Measurements from ENCODE around the gene ZNF536.

The ZNF536 gene

DNA sequence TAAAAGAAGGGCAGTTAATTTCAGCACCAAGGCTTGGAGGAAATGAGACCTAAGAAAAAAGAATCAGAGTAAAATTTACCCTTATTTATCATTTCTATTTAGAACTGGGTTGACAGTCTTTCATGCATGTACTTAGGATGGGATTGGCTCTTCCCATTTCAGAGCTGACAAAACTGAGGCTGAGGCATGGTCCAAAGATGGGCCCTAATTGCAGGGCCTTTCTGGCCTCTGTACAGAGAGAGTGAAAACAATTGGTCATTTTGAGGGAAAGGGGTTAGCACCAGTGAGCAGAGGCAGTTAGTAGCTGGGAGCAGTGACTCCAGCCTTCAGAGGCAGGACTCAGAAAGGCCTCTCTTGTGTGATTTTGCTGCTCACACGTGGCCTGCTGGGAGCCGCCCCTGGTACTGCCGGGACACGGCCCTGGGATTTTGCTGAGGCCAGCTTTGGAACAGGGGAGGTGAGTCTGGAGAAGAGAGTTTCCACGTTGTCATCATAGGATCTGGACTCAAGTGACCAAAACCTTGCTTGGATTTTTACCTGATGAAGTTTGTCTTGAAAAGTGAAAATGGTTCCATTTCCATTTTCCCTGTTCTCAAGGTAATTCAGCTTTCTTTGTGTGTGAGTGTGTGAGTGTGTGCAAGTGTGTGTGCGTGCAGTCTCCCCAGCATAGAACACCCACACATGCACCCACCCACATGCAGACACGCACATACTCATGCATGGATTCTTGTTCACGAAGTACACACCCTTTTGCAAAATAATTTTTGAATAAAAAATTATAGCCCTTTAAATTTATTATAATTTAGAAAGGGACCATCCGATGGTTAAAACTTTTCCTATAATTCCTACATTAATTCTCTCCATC lies at the start of gene ZNF536:
Gene ZNF536, plus strand, starts transcription at position 425 of the 865 bp plus-strand sequence. CDS start 71,179 bp downstream, outside the sequence.
- no peak for DNase-seq (ENCODE audit: extremely low read depth in 1 of 2, low read depth in 1 of 2)

- DNase-seq (ENCODE audit: extremely low read depth in 1 of 2, low read depth in 1 of 2): no peak
These were observed 49.4 kb upstream of the ZNF536 start for GRCh38 chr19:30322641-30323320.

DNA sequence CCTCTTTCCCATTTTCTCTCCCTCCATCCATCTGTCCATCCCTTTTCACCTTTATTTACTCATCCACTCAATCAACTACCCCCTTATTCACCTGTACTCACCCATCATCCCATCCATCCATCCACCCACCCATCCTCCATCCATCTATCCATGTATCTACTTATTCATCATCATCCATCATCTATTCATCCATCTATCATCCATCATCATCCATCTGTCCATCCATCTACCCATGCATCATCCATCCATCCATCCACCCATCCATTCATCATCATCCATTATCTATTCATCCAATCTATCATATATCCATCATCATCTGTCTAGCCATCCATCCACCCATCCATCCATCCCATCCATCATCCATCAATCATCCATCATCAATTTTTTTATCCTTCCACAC lies 48.3 kb upstream of the ZNF536 start:
- DNase-seq (ENCODE audit: extremely low read depth in 1 of 2, low read depth in 1 of 2): no peak

GRCh38 chr19:30324982-30325381 lies 47.2 kb upstream of the ZNF536 start:
- no peak for DNase-seq (ENCODE audit: extremely low read depth in 1 of 2, low read depth in 1 of 2)

DNA sequence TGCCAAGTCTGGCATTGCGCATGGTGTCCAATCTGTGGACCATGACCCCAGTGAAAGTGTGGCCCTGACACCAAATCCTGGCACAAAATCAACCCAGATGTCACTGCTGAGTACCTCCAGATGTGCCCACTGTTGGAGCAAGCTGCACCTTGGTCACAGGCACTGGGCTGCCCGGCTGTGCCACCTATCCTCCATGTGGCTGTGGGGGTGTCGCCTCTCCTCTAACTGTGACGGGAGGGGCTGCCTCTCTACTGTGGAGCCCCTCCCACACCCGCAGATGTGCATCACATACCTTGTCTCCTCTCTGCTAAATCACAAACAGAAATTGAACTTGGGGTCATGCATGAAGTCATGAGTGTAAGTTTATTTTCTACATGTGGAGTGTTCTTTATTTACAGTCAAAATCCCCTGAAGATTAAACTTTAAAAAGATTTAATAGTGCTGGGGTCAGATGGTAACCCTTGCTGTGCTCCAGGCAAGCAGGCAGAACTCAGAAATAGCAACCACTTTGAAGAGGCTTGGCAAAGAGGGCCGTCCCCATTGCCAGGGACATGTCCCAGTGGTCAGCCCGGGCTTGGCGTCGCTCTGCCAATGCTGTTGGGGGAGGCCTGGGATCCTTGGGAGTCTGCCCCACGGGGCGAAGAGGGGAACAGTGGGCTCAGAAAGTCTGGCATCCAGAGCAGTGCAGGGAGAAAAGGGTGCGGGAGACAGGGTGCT lies 46.4 kb upstream of the ZNF536 start:
- DNase-seq (ENCODE audit: extremely low read depth in 1 of 2, low read depth in 1 of 2): no peak

DNA sequence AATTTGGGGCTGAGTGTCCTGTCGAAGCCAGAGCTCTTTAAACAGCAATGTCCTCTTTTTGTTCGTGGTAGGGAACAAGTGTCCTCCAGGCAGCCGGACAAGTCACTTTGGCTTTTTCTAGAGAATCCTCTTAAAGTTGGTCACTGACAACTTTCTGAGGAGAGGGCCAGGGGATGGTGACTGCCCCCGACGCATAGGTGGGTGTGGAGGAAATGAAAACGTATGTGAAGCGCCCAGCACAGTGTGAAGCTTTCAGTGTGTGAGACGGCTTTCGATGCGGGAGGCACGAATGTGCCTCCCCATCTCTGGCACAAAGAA lies 45.8 kb upstream of the ZNF536 start:
- no peak for DNase-seq (ENCODE audit: extremely low read depth in 1 of 2, low read depth in 1 of 2)

DNA sequence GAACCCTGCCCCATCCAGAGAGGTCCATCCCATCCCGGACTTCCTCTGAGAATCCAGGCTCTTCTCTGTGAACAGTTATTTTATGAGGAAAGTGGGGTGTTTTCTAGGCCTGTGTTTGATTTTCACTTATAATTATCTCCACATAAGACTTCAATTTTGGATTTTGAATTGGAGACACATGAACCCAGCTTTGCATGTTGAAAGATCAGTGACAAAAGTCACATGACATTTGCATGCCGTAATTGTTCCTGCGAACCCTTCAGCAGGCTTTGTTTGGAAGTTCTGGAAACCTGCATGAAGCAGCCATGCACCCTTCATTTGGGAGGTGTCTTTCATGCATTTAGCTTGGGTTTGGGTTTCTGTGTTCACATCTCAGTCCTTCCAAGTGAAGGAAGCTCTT lies 44.9 kb upstream of the ZNF536 start:
- DNase-seq (ENCODE audit: extremely low read depth in 1 of 2, low read depth in 1 of 2): no peak

GRCh38 chr19:30328096-30328495 lies 44.1 kb upstream of the ZNF536 start:
- no peak for DNase-seq (ENCODE audit: extremely low read depth in 1 of 2, low read depth in 1 of 2)

- no peak for DNase-seq (ENCODE audit: extremely low read depth in 1 of 2, low read depth in 1 of 2)
These were observed 41.9 kb upstream of the ZNF536 start for GRCh38 chr19:30330266-30330665.

GRCh38 chr19:30332445-30333234 lies 39.5 kb upstream of the ZNF536 start:
- no peak for DNase-seq (ENCODE audit: extremely low read depth in 1 of 2, low read depth in 1 of 2)

- DNase-seq (ENCODE audit: extremely low read depth in 1 of 2, low read depth in 1 of 2): no peak
These were observed 38.7 kb upstream of the ZNF536 start for GRCh38 chr19:30333291-30334065.

DNA sequence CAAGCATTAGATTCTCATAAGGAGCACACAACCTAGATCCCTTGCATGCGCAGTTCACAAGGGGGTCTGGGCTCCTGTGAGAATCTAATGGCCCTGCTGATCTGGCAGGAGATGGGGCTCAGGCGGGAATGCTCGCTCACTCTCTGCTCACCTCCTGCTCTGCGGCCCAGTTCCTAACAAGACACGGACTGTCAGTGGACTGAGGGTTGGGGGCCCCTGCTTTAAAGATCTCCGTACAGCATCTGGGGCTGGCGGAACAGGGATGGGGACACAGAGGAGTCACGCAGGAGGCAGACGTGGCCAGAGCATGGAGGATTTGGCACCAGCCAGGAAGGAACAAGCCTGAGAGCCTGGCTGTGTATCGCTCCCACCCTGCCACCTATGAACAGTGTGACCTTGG lies 37.3 kb upstream of the ZNF536 start:
- no peak for DNase-seq (ENCODE audit: extremely low read depth in 1 of 2, low read depth in 1 of 2)

DNA sequence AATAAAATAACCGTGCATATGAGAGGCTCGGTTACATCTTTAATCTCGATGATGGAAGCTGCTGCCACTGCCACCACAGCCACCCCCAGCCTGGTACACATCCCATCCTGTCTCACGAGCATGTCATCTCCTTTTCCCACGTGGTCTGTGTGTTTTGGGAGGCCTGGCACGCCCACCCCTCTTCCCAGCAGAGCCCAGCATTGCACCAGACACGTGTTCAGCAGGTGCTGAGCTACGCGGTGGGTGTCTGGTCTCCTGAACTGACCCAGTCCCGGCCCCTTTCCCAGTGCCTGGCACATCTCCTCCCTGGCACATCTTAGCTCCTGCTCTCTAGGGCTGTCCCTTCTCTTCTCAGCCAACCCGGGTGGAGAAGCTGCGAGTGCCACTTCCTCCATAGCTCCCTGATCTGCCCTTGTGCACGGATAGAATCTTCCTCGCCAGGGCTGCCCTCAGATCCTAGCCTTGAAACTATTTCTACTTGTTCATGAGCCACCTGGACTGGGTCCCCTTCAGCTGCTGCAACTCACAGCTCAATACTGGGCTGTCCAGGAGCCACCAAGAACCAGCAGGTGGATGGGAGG lies 36.8 kb upstream of the ZNF536 start:
- no peak for DNase-seq (ENCODE audit: extremely low read depth in 1 of 2, low read depth in 1 of 2)

- DNase-seq (ENCODE audit: extremely low read depth in 1 of 2, low read depth in 1 of 2): no peak
These were observed 35.9 kb upstream of the ZNF536 start for GRCh38 chr19:30336290-30336689.

DNA sequence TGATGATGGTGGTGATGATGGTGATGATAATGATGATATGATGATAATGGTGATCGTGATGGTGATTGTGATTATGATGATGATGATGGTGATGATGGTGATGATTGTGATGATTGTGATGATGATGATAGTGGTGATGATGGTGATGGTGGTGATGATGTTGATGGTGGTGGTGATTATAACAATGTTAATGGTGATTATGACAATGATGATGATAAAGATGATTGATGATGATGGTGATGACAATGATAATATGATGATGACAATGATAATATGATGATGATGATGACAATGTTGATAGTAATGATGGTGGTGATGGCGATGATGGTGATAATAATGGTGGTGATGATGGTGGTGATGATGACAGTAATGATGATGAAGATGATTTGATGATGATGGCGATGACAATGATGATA lies 34.1 kb upstream of the ZNF536 start:
- no peak for DNase-seq (ENCODE audit: extremely low read depth in 1 of 2, low read depth in 1 of 2)

DNA sequence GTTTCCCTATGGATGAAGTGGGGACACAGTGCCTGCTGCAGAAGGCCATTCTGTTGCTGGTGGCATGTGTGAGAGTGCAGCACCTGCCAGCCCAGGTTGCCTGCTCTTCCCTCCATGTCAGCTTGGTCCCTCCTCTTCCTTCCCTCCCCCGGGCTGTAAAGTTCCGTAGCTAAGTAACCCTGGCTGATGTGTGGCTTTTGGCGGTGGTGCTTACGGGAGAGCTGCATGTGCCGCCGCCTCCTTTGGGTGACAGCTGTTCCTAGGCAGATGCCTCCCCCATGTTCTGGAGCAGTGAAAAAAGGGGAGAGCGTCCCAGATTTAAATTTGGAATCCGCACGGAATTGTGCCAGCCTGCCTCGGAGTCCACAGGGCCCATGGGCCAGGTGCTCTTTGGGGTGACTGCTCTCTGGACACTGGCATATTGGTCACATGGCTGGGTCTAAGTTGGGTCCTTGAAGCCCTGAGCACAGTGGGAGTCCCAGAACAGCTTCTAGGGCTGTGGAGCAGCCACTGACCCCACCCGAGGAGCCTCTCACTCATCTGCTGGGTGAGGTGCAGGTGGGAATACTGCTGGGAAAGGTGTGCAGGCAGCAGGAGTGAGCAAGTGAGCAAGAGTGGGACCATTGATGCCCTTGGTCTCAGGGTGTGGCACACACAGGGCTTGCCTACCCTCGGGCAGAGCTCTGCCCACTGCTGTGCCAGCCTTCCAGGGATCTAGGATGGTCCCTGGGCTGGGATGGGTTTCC lies 33.1 kb upstream of the ZNF536 start:
- DNase-seq (ENCODE audit: extremely low read depth in 1 of 2, low read depth in 1 of 2): no peak

DNA sequence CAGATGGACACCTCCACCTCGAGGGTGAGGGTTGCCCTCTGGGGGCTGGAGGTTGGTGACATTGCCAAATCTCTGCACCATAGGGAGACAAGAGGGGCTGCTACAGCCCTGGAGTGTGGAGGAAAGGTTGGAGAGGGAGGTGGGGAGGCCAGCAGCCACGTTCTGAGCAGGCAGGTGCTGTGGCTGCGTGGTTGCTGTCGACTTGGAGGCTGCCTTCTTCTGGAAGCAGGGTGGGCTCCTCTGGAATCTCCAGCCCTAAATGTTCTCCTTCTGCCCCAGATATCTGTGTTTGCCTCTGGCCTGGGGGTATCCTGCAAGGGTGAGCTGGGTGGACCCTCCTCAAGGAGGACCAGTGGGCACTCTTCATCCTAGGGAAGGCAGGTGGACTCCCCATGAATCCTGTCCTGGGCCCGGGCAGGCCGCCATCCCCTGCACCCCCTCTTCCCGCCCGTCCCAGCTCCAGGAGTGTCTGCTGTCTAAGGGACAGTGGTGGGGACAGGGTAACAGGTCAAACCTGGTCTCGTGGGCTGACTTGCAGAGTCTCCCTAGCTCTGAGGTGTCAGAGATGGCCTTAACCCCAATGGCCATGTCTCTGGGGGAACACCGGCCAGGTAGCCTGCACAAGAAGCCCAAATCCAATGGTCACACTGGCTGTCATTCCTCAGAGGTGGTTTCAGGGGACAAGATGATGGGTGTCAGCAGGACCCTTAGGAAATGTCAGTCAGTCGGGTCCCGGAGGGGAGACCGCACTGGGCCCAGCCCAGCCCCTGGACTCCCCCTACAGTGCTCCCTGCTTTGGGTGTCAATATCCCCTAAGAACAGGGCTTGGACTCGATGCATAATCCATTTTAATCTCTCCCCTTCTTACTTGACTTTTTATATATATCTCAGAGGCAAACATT lies 32.3 kb upstream of the ZNF536 start:
- DNase-seq (ENCODE audit: extremely low read depth in 1 of 2, low read depth in 1 of 2): no peak

Data from activated CD8-positive, alpha-beta memory T cell treated with anti-CD3 and anti-CD28 coated beads for 1 hour (primary cell).